SJSA1 (cell line): ENCODE results near the gene GALR1. TPM values are rescaled to one million over a fixed set of nuclear protein-coding genes. Genes with fewer than 3 reads are reported as not detected.
"Not testable (repeated sequence)": the region's sequence is repeated elsewhere in the genome, so short reads cannot be mapped to it uniquely, and the experiment has no call there.

Source experiments
- DNase-seq, 2 experiments: peaks; one replicate each; pipeline ENCODE4 v3.0.0-alpha.2; 2015 to 2020; ENCODE audit warnings: low spot score in 2 of 2, low read depth in 1 of 2
- H3K27ac ChIP-seq: fragments of 250-450 bp; sonication (Bioruptor Pico); 2 replicates; pipeline ENCODE4 v1.5.1; 2020; ENCODE audit warnings: mild to moderate bottlenecking, moderate library complexity
- H3K27me3 ChIP-seq: fragments of 250-450 bp; sonication (Bioruptor Pico); replicated peaks from 2 replicates; pipeline ENCODE4 v1.5.1; 2020; ENCODE audit warnings: mild to moderate bottlenecking, moderate library complexity
- H3K36me3 ChIP-seq: fragments of 250-450 bp; sonication (Bioruptor Pico); 2 replicates; pipeline ENCODE4 v1.5.1; 2020; ENCODE audit warnings: mild to moderate bottlenecking
- H3K4me1 ChIP-seq: fragments of 250-450 bp; sonication (Bioruptor Pico); replicated peaks from 2 replicates; pipeline ENCODE4 v1.6.1; 2021; ENCODE audit warnings: mild to moderate bottlenecking
- H3K4me3 ChIP-seq: fragments of 250-450 bp; sonication (Bioruptor Pico); 2 replicates; pipeline ENCODE4 v1.5.1; 2020; ENCODE audit warnings: mild to moderate bottlenecking
- H3K9me3 ChIP-seq: fragments of 250-450 bp; sonication (Bioruptor Pico); replicated peaks from 2 replicates; pipeline ENCODE4 v1.5.1; 2020; ENCODE audit warnings: mild to moderate bottlenecking
- total RNA-seq: library from RNA; depleted of rRNA; stranded (reverse); fragments of >200 nt; shearing (Covaris generic); gene quantifications from 2 replicates; pipeline ENCODE4 v1.2.3, GENCODE V29; 2014

GALR1 gene
- total RNA-seq, 1 experiment from 2014 or later: not detected

- no peaks in the 10 kb centered on the region for H3K27me3 ChIP-seq
- H3K27ac ChIP-seq: no peak overlapping the region
These were observed 27.2 kb upstream of the GALR1 start for GRCh38 chr18:77222464-77222863.

DNA sequence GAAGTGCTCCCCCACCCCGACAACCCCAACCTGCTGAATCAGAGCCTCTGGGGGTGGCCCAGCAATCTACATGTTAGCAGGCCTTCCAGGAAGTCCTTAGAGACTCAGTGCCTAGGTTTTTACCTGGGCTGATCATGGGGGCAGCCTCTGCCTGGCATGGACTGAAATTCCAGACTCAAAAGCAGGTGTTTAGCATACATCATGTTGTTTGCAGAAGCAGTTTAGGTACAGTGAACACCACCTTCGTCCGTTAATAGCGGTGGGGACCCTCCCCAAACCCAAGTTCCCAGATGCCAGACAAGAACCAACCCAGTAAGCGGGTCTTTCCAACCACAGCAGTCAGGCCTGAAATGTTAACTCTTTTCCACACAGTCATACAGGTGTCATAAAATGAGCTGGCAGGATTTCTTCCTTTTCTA, 26.4 kb upstream of the GALR1 start:
- Histone ChIP-seq H3K27me3 (no peaks in the 10 kb centered on the region), H3K4me3 (no peak overlapping the region), H3K27ac (no peak overlapping the region), H3K4me1 (peaks cover 12% of the 10 kb centered on the region), H3K9me3 (no peaks in the 10 kb centered on the region), H3K36me3 (no peaks in the 10 kb centered on the region)
- no peak for DNase-seq

More at GRCh38 chr18:77222464-77222863, 27.2 kb upstream of the GALR1 start:
- no peak for DNase-seq
- Histone ChIP-seq H3K4me3 (no peak overlapping the region), H3K36me3 (no peaks in the 10 kb centered on the region), H3K4me1 (peaks cover 12% of the 10 kb centered on the region), H3K9me3 (no peaks in the 10 kb centered on the region)

DNA sequence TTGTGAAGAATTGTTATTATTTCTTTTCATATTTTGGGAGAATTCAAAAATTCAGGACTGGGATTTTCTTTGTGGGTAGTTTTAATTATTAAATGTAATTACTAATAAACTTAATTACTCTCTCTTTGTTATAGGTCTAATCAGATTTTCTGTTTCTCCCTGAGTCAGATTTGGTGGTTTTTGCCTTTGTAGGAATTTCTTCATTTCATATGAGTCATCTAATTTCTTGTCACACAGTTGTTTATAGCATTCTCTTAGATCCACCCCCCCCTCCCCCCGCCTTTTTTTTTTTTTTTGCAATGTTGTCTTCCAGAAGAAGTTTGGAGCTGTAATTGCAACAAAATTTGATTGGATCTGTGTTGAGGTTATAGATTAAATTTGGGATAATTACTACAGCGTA, 26.0 kb upstream of the GALR1 start:
- Histone ChIP-seq H3K9me3 (no peaks in the 10 kb centered on the region), H3K36me3 (no peaks in the 10 kb centered on the region), H3K4me3 (no peak overlapping the region), H3K27ac (no peak overlapping the region), H3K27me3 (no peaks in the 10 kb centered on the region), H3K4me1 (peaks cover 12% of the 10 kb centered on the region)
- DNase-seq: peak in 1 of 2 experiments; percentile 78

- Histone ChIP-seq H3K4me1 (no peaks in the 10 kb centered on the region), H3K27ac (no peak overlapping the region), H3K36me3 (no peaks in the 10 kb centered on the region), H3K27me3 (peaks cover 6% of the 10 kb centered on the region; the same call in 1 of the 2 replicates), H3K9me3 (no peaks in the 10 kb centered on the region; the same call in 1 of the 2 replicates), H3K4me3 (no peak overlapping the region)
- DNase-seq: no peak
These were observed 19.0 kb upstream of the GALR1 start for GRCh38 chr18:77230645-77231044.

GRCh38 chr18:77234504-77235365, 14.9 kb upstream of the GALR1 start:
- Histone ChIP-seq H3K4me3 (no peak overlapping the region), H3K4me1 (no peaks in the 10 kb centered on the region), H3K27ac (no peak overlapping the region), H3K9me3 (peaks cover 7% of the 10 kb centered on the region), H3K36me3 (no peaks in the 10 kb centered on the region), H3K27me3 (peaks cover 6% of the 10 kb centered on the region; the same call in 1 of the 2 replicates)
- DNase-seq: no peak

- H3K9me3 ChIP-seq, DNase-seq, H3K27ac ChIP-seq, H3K4me3 ChIP-seq, H3K36me3 ChIP-seq, H3K4me1 ChIP-seq, H3K27me3 ChIP-seq: not testable (repeated sequence)
These were observed 10.4 kb upstream of the GALR1 start for GRCh38 chr18:77239285-77239684.

DNA sequence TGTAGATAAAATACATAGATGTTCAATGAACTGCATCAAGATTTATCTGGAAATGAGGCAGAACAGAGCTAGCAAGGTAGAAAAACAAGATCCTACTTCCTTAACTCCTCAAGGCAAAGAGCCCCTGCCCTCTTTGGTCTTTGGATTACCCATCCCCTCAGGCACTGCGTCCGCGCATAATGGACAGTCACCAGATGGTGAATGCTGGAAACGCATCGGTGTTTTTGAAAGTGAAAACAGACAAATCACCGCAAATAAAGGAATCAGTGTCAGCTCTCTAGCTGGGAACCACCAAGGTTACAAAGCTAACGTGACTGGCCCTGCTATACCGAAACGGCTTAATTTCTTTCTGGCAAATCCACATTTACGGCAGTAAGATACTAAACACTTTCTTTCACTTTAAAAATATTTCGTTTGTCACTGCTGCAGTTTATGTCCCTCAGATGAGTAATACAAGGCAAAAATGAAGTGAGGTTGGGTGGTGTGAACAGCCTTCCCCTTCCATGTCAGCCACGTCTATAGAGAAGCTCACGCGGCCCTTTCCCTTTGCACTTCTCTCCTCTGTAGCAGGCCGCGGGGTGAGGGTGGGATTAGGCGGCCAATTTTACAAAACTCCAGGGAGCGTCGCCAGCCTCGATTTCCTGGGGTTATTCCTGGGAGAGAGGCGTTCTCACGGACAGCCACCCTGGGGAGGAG, 627 bp upstream of the GALR1 start:
- Histone ChIP-seq H3K4me3 (peak overlapping the region; percentile 19), H3K36me3 (no peaks in the 10 kb centered on the region), H3K27ac (no peak overlapping the region), H3K4me1 (peaks cover 7% of the 10 kb centered on the region; the same call in 1 of the 2 replicates), H3K9me3 (peaks cover 4% of the 10 kb centered on the region; the same call in 1 of the 2 replicates), H3K27me3 (peaks cover 37% of the 10 kb centered on the region)
- DNase-seq: no peak

GRCh38 chr18:77250501-77250925, 865 bp downstream of the GALR1 start:
- H3K4me1 ChIP-seq: peaks cover 7% of the 10 kb centered on the region; the same call in 1 of the 2 replicates
- no peak overlapping the region for H3K4me3 ChIP-seq
- no peak for DNase-seq
- H3K27ac ChIP-seq: no peak overlapping the region
- H3K9me3 ChIP-seq: peaks cover 4% of the 10 kb centered on the region; the same call in 1 of the 2 replicates
- peaks cover 42% of the 10 kb centered on the region for H3K27me3 ChIP-seq
- no peaks in the 10 kb centered on the region for H3K36me3 ChIP-seq

DNA sequence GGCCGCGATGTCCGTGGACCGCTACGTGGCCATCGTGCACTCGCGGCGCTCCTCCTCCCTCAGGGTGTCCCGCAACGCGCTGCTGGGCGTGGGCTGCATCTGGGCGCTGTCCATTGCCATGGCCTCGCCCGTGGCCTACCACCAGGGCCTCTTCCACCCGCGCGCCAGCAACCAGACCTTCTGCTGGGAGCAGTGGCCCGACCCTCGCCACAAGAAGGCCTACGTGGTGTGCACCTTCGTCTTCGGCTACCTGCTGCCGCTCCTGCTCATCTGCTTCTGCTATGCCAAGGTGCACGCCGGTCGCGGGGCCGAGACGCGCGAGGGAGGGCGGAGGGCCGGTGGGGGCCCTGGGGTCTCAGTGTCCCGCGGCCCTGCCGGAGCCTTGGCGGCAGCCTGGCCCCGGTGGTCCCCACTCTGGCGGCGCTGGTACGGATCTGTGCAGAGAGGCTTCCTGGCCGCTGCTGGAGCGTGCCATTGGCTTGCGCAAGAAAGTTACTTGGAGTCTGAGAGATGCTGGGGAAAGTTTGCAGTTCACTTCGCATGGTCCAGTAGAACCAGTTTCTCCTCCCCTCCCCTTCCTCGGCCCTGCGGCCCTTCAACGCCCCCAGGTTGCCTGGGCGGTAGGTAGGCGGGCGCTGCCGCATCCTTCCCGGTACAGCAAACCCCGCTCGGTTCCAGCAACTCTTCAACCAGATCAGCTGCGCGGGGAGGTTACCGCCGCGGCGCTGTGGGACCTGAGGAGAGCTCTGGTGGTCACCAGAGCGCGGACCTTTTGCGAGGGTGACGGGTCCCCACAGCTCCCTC, 1.5 kb downstream of the GALR1 start:
- peaks cover 7% of the 10 kb centered on the region; the same call in 1 of the 2 replicates for H3K4me1 ChIP-seq
- no peak overlapping the region for H3K27ac ChIP-seq
- DNase-seq: no peak
- H3K27me3 ChIP-seq: peaks cover 42% of the 10 kb centered on the region
- H3K4me3 ChIP-seq: no peak overlapping the region
- no peaks in the 10 kb centered on the region for H3K36me3 ChIP-seq
- peaks cover 4% of the 10 kb centered on the region; the same call in 1 of the 2 replicates for H3K9me3 ChIP-seq

- no peaks in the 10 kb centered on the region for H3K36me3 ChIP-seq
- H3K27ac ChIP-seq: no peak overlapping the region
- peaks cover 42% of the 10 kb centered on the region for H3K27me3 ChIP-seq
- peaks cover 4% of the 10 kb centered on the region; the same call in 1 of the 2 replicates for H3K9me3 ChIP-seq
- H3K4me3 ChIP-seq: no peak overlapping the region
- H3K4me1 ChIP-seq: peaks cover 7% of the 10 kb centered on the region; the same call in 1 of the 2 replicates
- no peak for DNase-seq
These were observed 2.0 kb downstream of the GALR1 start for GRCh38 chr18:77251730-77252050.

- Histone ChIP-seq H3K36me3 (no peaks in the 10 kb centered on the region), H3K4me1 (peaks cover under 1% of the 10 kb centered on the region; the same call in 1 of the 2 replicates), H3K9me3 (0 out of 2 replicates have a peak, but pooled peaks cover 4% of the 10 kb centered on the region), H3K4me3 (no peak overlapping the region), H3K27ac (no peak overlapping the region), H3K27me3 (peaks cover 28% of the 10 kb centered on the region)
- DNase-seq: no peak
These were observed 5.2 kb downstream of the GALR1 start for GRCh38 chr18:77254711-77255405.

- no peaks in the 10 kb centered on the region for H3K4me1 ChIP-seq
- H3K27ac ChIP-seq: no peak overlapping the region
- no peak for DNase-seq
- H3K9me3 ChIP-seq: 0 out of 2 replicates have a peak, but pooled peaks cover 4% of the 10 kb centered on the region
- H3K36me3 ChIP-seq: no peaks in the 10 kb centered on the region
- peaks cover 21% of the 10 kb centered on the region for H3K27me3 ChIP-seq
- no peak overlapping the region for H3K4me3 ChIP-seq
These were observed 5.9 kb downstream of the GALR1 start for GRCh38 chr18:77255426-77256105.
